GM12892 (cell line): Measurements from ENCODE around the gene ZSCAN16.

Experiments used
- POLR2A ChIP-seq: IDR thresholded peaks from 2 replicates; pipeline ENCODE4 v1.6.1; 2011; ENCODE audit warnings: low read depth, low read length, control low read depth
- TAF1 ChIP-seq: IDR thresholded peaks from 2 replicates; pipeline ENCODE4 v1.6.1; 2011; ENCODE audit warnings: low read depth, mild to moderate bottlenecking, control low read depth, low read length, borderline replicate concordance

DNA sequence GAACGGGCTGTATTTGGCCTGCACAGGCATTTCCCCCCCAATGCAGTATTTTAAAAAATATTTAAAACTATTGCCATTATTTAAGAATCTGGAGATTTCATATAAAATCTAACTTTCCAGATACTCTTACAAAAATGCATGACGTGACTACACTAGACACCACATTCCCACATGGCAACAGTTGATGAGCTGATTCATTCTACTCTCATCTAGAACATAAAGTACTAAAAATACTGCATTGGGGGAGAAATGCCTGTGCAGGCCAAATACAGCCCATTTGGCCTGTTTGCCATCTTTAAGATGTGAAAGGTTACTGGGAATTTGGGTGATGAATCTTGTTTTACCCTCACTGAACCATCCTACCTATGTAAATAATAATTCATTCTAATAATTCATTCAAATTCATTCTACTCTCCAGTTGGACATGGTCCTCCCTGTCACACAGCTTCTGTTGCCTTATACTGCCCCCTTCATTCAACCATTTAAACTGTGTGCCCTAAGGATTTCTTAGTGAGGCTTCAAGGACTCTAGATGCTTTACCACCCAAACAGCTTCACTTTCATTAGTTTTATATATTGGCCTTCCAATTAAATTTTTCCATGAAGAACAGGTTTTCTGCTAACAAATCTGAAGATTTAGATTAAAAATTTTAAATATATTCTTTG, 6.9 kb upstream of the ZSCAN16 start:
- TF ChIP-seq POLR2A: no peak
- no peak for TF ChIP-seq TAF1
